ENCODE data around the gene IRS2.

- TF ChIP-seq POLR2A (IDR thresholded peaks at IDR 0.05; ENCODE audit: low read depth, low read length) (no peak), TAF1 (IDR thresholded peaks at IDR 0.05; ENCODE audit: low read depth, low read length) (no peak), PAX5 (IDR thresholded peaks at IDR 0.05; ENCODE audit: insufficient read depth, low read length, severe bottlenecking) (no peak)
These were observed 64.3 kb downstream of the IRS2 start for GRCh38 chr13:109722068-109722467.
